Measurements from ENCODE around the gene MLLT3.

MLLT3 gene

GRCh38 chr9:20486552-20486951, 135.7 kb downstream of the MLLT3 start:
- no peak overlapping the region for H3K4me3 ChIP-seq (ENCODE audit: control insufficient read depth, low read depth, low read length)
- no peak for TF ChIP-seq CTCF (IDR thresholded peaks at IDR 0.05; ENCODE audit: control insufficient read depth, insufficient read depth, low read depth, low read length, missing control alignments)
- no peak for DNase-seq (ENCODE audit: low read depth)

GRCh38 chr9:20481437-20481836, 140.9 kb downstream of the MLLT3 start:
- no peak overlapping the region for H3K4me3 ChIP-seq (ENCODE audit: control insufficient read depth, low read depth, low read length)
- TF ChIP-seq CTCF (IDR thresholded peaks at IDR 0.05; ENCODE audit: control insufficient read depth, insufficient read depth, low read depth, low read length, missing control alignments): no peak
- no peak for DNase-seq (ENCODE audit: low read depth)

GRCh38 chr9:20480249-20480648, 142.1 kb downstream of the MLLT3 start:
- no peak overlapping the region for H3K4me3 ChIP-seq (ENCODE audit: control insufficient read depth, low read depth, low read length)
- DNase-seq (ENCODE audit: low read depth): no peak
- TF ChIP-seq CTCF (IDR thresholded peaks at IDR 0.05; ENCODE audit: control insufficient read depth, insufficient read depth, low read depth, low read length, missing control alignments): no peak

- no peak overlapping the region for H3K4me3 ChIP-seq (ENCODE audit: control insufficient read depth, low read depth, low read length)
- TF ChIP-seq CTCF (IDR thresholded peaks at IDR 0.05; ENCODE audit: control insufficient read depth, insufficient read depth, low read depth, low read length, missing control alignments): no peak
- no peak for DNase-seq (ENCODE audit: low read depth)
Measured at GRCh38 chr9:20479419-20480155, 142.7 kb downstream of the MLLT3 start.

GRCh38 chr9:20478786-20479185, 143.5 kb downstream of the MLLT3 start:
- no peak for TF ChIP-seq CTCF (IDR thresholded peaks at IDR 0.05; ENCODE audit: control insufficient read depth, insufficient read depth, low read depth, low read length, missing control alignments)
- no peak overlapping the region for H3K4me3 ChIP-seq (ENCODE audit: control insufficient read depth, low read depth, low read length)
- no peak for DNase-seq (ENCODE audit: low read depth)

- DNase-seq (ENCODE audit: low read depth): no peak
- no peak overlapping the region for H3K4me3 ChIP-seq (ENCODE audit: control insufficient read depth, low read depth, low read length)
- no peak for TF ChIP-seq CTCF (IDR thresholded peaks at IDR 0.05; ENCODE audit: control insufficient read depth, insufficient read depth, low read depth, low read length, missing control alignments)
Measured at GRCh38 chr9:20477940-20478620, 144.2 kb downstream of the MLLT3 start.
